H9 (cell line): ENCODE measurements around the gene EXOC1L. TPM values are rescaled to one million over a fixed set of nuclear protein-coding genes. Genes with fewer than 3 reads are reported as not detected.

Experiments
- DNase-seq: peaks from one replicate; pipeline ENCODE4 v3.0.0-alpha.2; 2017
- H2AFZ ChIP-seq: one replicate; pipeline ENCODE4 v1.6.1; 2013; ENCODE audit warnings: mild to moderate bottlenecking, low read length, control low read depth, moderate library complexity
- H2AK5ac ChIP-seq: 2 replicates; pipeline ENCODE4 v1.6.1; 2013; ENCODE audit warnings: low read length, control low read depth, mixed read lengths; ENCODE audit not compliant: insufficient read length
- H2BK120ac ChIP-seq: one replicate; pipeline ENCODE4 v1.6.1; 2013; ENCODE audit warnings: low read depth, mild to moderate bottlenecking, low read length, control low read depth, inconsistent platforms; ENCODE audit not compliant: poor library complexity, severe bottlenecking
- H2BK12ac ChIP-seq: 2 replicates; pipeline ENCODE4 v1.6.1; 2013; ENCODE audit warnings: low read length, control low read depth, mixed read lengths, low read depth; ENCODE audit not compliant: insufficient read length
- H2BK15ac ChIP-seq: 2 replicates; pipeline ENCODE4 v1.6.1; 2013; ENCODE audit warnings: low read depth, low read length, control low read depth
- H2BK20ac ChIP-seq: one replicate; pipeline ENCODE4 v1.6.1; 2013; ENCODE audit warnings: low read depth, mild to moderate bottlenecking, low read length, control low read depth, inconsistent platforms; ENCODE audit not compliant: poor library complexity, severe bottlenecking
- H2BK5ac ChIP-seq: 2 replicates; pipeline ENCODE4 v1.6.1; 2013; ENCODE audit warnings: low read length, control low read depth, mixed read lengths; ENCODE audit not compliant: insufficient read length
- H3K14ac ChIP-seq: 2 replicates; pipeline ENCODE4 v1.6.1; 2013; ENCODE audit warnings: low read length, control low read depth; ENCODE audit not compliant: insufficient read depth
- H3K18ac ChIP-seq: 2 replicates; pipeline ENCODE4 v1.6.1; 2013; ENCODE audit warnings: low read depth, mild to moderate bottlenecking, mixed read lengths, low read length, control low read depth; ENCODE audit not compliant: insufficient read length
- H3K23ac ChIP-seq: 2 replicates; pipeline ENCODE4 v1.6.1; 2013; ENCODE audit warnings: low read length, control low read depth, mixed read lengths, low read depth; ENCODE audit not compliant: insufficient read length
- H3K23me2 ChIP-seq: 2 replicates; pipeline ENCODE4 v1.6.1; 2013; ENCODE audit warnings: low read depth, mild to moderate bottlenecking, mixed read lengths, low read length, control low read depth; ENCODE audit not compliant: insufficient read length, poor library complexity, severe bottlenecking
- H3K27ac ChIP-seq: 2 replicates; pipeline ENCODE4 v1.5.1; 2013; ENCODE audit warnings: low read length, control low read depth, mixed read lengths, low read depth; ENCODE audit not compliant: insufficient read length
- H3K27me3 ChIP-seq: 2 replicates; pipeline ENCODE4 v1.6.1; 2013; ENCODE audit warnings: low read length, control low read depth, inconsistent platforms; ENCODE audit not compliant: insufficient read depth
- H3K4ac ChIP-seq: 2 replicates; pipeline ENCODE4 v1.6.1; 2013; ENCODE audit warnings: low read depth, mild to moderate bottlenecking, control low read depth, inconsistent platforms, low read length, moderate library complexity
- H3K4me1 ChIP-seq: 2 replicates; pipeline ENCODE4 v1.6.1; 2013; ENCODE audit warnings: low read length, control low read depth, inconsistent platforms; ENCODE audit not compliant: insufficient read depth
- H3K4me2 ChIP-seq: 2 replicates; pipeline ENCODE4 v1.6.1; 2013; ENCODE audit warnings: low read length, control low read depth, mixed read lengths; ENCODE audit not compliant: insufficient read length, insufficient read depth
- H3K56ac ChIP-seq: 2 replicates; pipeline ENCODE4 v1.6.1; 2013; ENCODE audit warnings: low read depth, mild to moderate bottlenecking, mixed read lengths, low read length, control low read depth; ENCODE audit not compliant: insufficient read length
- H3K79me1 ChIP-seq: 2 replicates; pipeline ENCODE4 v1.6.1; 2013; ENCODE audit warnings: low read depth, mild to moderate bottlenecking, moderate library complexity, low read length, control low read depth, inconsistent platforms; ENCODE audit not compliant: insufficient read depth, poor library complexity, severe bottlenecking
- H3K79me2 ChIP-seq: 2 replicates; pipeline ENCODE4 v1.6.1; 2013; ENCODE audit warnings: low read length, control low read depth, inconsistent platforms; ENCODE audit not compliant: insufficient read depth
- H3K9ac ChIP-seq: 2 replicates; pipeline ENCODE4 v1.6.1; 2013; ENCODE audit warnings: low read length, control low read depth, mixed read lengths; ENCODE audit not compliant: insufficient read length; ENCODE audit errors: extremely low read depth
- H3K9me3 ChIP-seq: one replicate; pipeline ENCODE4 v1.6.1; 2013; ENCODE audit warnings: low read depth, low read length, inconsistent platforms; ENCODE audit not compliant: control insufficient read depth
- H3T11ph ChIP-seq: one replicate; pipeline ENCODE4 v1.6.1; 2013; ENCODE audit warnings: mild to moderate bottlenecking, low read length, control low read depth, inconsistent platforms
- H4K20me1 ChIP-seq: one replicate; pipeline ENCODE4 v1.6.1; 2013; ENCODE audit not compliant: control insufficient read depth, insufficient read length, insufficient read depth
- H4K5ac ChIP-seq: 2 replicates; pipeline ENCODE4 v1.6.1; 2013; ENCODE audit warnings: low read depth, mild to moderate bottlenecking, mixed read lengths, low read length, control low read depth; ENCODE audit not compliant: insufficient read length
- H4K8ac ChIP-seq: replicated peaks from 2 replicates; pipeline ENCODE4 v1.6.1; 2013; ENCODE audit warnings: low read length, control low read depth, mixed read lengths, low read depth; ENCODE audit not compliant: insufficient read length
- H4K91ac ChIP-seq: 2 replicates; pipeline ENCODE4 v1.6.1; 2013; ENCODE audit warnings: low read depth, mild to moderate bottlenecking, moderate library complexity, mixed read lengths, low read length, control low read depth; ENCODE audit not compliant: insufficient read length
- H3K27ac Mint-ChIP-seq, 3 experiments: 2 replicates in 2 of 3; 3 replicates in 1 of 3; pipeline ENCODE4 v1.8.0; 2020 to 2021; ENCODE audit warnings: mixed read lengths in 3 of 3, mild to moderate bottlenecking in 1 of 3, moderate library complexity in 1 of 3
- H3K27me3 Mint-ChIP-seq: 2 replicates; pipeline ENCODE4 v1.8.0; 2021; ENCODE audit warnings: low read depth, mild to moderate bottlenecking, moderate library complexity, mixed read lengths
- H3K36me3 Mint-ChIP-seq, 3 experiments: 2 replicates in 2 of 3; 3 replicates in 1 of 3; pipeline ENCODE4 v1.8.0; 2020 to 2021; ENCODE audit warnings: low read depth in 3 of 3, mixed read lengths in 3 of 3; ENCODE audit not compliant: insufficient read depth in 1 of 3
- H3K4me1 Mint-ChIP-seq, 2 experiments: 2 replicates each; pipeline ENCODE4 v1.8.0; 2020; ENCODE audit warnings: mixed read lengths in 2 of 2
- H3K4me3 Mint-ChIP-seq, 2 experiments: 2 replicates in 1 of 2; 3 replicates in 1 of 2; pipeline ENCODE4 v1.8.0; 2020 to 2021; ENCODE audit warnings: mild to moderate bottlenecking in 2 of 2, mixed read lengths in 2 of 2, moderate library complexity in 1 of 2
- H3K9me3 Mint-ChIP-seq, 2 experiments: 2 replicates in 1 of 2; 3 replicates in 1 of 2; pipeline ENCODE4 v1.8.0; 2020; ENCODE audit warnings: mild to moderate bottlenecking in 2 of 2, mixed read lengths in 2 of 2, moderate library complexity in 1 of 2
- WGBS: extraction: QIAGEN DNeasy Blood & Tissue Kit; methylation state at CpG from one replicate; pipeline ENCODE4 v1.1.7; 2013; ENCODE audit warnings: missing lambda C conversion rate, low lambda C conversion rate, mixed read lengths; ENCODE audit not compliant: insufficient read length; ENCODE audit errors: extremely low coverage; 5-methylcytosine and 5-hydroxymethylcytosine counted together
- total RNA-seq: library from RNA; stranded (reverse); gene quantifications from 2 replicates; pipeline ENCODE4 v1.2.1, GENCODE V29; 2021
- TF ChIP-seq, protein P1 (sequence below): fragments of 200-600 bp; sonication (generic); conservative IDR thresholded peaks from 3 replicates; pipeline ENCODE4 v1.8.0; 2021; ENCODE audit warnings: antibody characterized with exemption, mild to moderate bottlenecking

The EXOC1L gene
- total RNA-seq, 1 experiment from 2014 or later, result not detected

DNA sequence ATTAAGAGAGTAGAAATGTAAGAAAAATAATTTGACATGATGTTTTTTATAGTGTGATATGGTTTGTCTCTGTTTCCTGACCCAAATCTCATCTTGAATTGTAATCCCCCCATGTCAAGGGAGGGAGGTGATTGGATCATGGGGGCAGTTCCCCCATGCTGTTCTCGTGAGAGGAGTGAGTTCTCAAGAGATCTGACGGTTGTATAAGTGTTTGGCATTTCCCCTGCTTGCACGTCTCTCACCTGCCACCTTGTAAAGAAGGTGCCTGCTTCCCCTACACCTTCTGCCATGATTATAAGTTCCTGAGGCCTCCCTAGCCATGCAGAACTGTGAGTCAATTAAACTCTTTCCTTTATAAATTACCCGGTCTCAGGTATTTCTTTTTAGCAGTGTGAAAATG, 34.8 kb upstream of the EXOC1L start:
- H3K27ac ChIP-seq, result no peak overlapping the region
- H4K5ac ChIP-seq, result no peak overlapping the region
- H3K23me2 ChIP-seq, result no peaks in the 10 kb centered on the region
- H4K91ac ChIP-seq, result no peak overlapping the region
- H3K4me1 ChIP-seq, result no peaks in the 10 kb centered on the region
- no peaks in the 10 kb centered on the region for H3K27me3 ChIP-seq
- no peak overlapping the region for H3K56ac ChIP-seq
- Mint-ChIP-seq H3K27me3 (peaks cover 1% of the 10 kb centered on the region; the same call in 1 of the 2 replicates), H3K4me3 (no peak overlapping the region), H3K27ac (no peak overlapping the region), H3K9me3 (no peaks in the 10 kb centered on the region), H3K36me3 (no peaks in the 10 kb centered on the region), H3K4me1 (no peaks in the 10 kb centered on the region)
- no peak overlapping the region for H3K4ac ChIP-seq
- no peak overlapping the region for H2AFZ ChIP-seq
- H3K79me2 ChIP-seq, result no peaks in the 10 kb centered on the region
- WGBS, result no CpG with 5 or more reads among the region's 4 CpGs
- no peak overlapping the region for H2AK5ac ChIP-seq
- H3K9ac ChIP-seq, result no peak overlapping the region
- no peak overlapping the region for H2BK120ac ChIP-seq
- H3K79me1 ChIP-seq, result no peaks in the 10 kb centered on the region
- DNase-seq, result no peak
- H2BK15ac ChIP-seq, result no peak overlapping the region
- no peak overlapping the region for H2BK12ac ChIP-seq
- H3K23ac ChIP-seq, result no peak overlapping the region
- H4K8ac ChIP-seq, result no peak overlapping the region
- H4K20me1 ChIP-seq, result no peaks in the 10 kb centered on the region
- no peak overlapping the region for H2BK20ac ChIP-seq
- H3K18ac ChIP-seq, result no peak overlapping the region
- H2BK5ac ChIP-seq, result no peak overlapping the region
- no peak overlapping the region for H3K4me2 ChIP-seq
- TF ChIP-seq, protein P1, sequence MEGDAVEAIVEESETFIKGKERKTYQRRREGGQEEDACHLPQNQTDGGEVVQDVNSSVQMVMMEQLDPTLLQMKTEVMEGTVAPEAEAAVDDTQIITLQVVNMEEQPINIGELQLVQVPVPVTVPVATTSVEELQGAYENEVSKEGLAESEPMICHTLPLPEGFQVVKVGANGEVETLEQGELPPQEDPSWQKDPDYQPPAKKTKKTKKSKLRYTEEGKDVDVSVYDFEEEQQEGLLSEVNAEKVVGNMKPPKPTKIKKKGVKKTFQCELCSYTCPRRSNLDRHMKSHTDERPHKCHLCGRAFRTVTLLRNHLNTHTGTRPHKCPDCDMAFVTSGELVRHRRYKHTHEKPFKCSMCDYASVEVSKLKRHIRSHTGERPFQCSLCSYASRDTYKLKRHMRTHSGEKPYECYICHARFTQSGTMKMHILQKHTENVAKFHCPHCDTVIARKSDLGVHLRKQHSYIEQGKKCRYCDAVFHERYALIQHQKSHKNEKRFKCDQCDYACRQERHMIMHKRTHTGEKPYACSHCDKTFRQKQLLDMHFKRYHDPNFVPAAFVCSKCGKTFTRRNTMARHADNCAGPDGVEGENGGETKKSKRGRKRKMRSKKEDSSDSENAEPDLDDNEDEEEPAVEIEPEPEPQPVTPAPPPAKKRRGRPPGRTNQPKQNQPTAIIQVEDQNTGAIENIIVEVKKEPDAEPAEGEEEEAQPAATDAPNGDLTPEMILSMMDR, result no peak
- no peaks in the 10 kb centered on the region for H3K9me3 ChIP-seq
- no peak overlapping the region for H3K14ac ChIP-seq
- no peak overlapping the region for H3T11ph ChIP-seq
